ENCODE data around the gene DIP2A. TPM values are rescaled to one million over a fixed set of nuclear protein-coding genes. Genes with fewer than 3 reads are reported as not detected.

The DIP2A gene
- total and polyA plus RNA-seq, 2 of the 13 experiments (the other 11 are each of a cell fraction or from before 2014, with no cell fraction given) = 18.5 to 37.6 TPM

DNA sequence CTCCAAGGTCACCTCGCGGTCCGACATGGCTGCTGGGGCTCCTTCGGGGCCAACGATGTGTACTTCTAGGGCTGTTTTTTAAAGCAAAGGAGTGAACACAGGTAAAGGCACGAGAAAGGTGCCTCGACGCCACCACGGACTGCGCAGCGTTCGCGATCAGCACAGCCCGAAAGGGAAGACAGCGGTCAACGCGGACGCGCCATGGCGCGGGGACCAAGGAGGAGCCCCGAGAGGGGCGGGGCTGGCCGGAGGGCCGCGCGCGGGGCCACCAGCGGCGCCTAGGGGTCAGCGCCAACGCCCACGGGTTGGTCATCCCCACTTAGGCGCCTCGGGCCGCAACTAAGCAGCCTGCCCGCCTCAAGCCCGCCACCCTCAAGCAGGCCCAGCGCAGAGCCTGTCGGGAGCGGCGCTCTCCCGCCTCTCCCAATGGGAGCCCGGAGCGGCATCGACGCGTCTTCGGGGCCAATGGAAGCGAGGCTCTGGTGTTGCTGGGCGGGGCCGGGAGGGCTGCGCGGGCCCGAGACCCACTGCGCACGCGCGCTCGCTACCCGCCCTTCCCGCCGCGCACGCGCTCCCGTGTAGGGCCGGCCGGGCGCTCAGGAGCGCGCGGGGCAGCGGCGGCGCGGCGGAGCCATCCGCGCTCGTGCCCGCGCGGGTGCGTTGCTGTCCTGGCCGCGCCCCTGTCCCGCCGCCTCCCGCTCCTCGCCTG, at the start of gene DIP2A (continued):
- TF ChIP-seq, protein P1, sequence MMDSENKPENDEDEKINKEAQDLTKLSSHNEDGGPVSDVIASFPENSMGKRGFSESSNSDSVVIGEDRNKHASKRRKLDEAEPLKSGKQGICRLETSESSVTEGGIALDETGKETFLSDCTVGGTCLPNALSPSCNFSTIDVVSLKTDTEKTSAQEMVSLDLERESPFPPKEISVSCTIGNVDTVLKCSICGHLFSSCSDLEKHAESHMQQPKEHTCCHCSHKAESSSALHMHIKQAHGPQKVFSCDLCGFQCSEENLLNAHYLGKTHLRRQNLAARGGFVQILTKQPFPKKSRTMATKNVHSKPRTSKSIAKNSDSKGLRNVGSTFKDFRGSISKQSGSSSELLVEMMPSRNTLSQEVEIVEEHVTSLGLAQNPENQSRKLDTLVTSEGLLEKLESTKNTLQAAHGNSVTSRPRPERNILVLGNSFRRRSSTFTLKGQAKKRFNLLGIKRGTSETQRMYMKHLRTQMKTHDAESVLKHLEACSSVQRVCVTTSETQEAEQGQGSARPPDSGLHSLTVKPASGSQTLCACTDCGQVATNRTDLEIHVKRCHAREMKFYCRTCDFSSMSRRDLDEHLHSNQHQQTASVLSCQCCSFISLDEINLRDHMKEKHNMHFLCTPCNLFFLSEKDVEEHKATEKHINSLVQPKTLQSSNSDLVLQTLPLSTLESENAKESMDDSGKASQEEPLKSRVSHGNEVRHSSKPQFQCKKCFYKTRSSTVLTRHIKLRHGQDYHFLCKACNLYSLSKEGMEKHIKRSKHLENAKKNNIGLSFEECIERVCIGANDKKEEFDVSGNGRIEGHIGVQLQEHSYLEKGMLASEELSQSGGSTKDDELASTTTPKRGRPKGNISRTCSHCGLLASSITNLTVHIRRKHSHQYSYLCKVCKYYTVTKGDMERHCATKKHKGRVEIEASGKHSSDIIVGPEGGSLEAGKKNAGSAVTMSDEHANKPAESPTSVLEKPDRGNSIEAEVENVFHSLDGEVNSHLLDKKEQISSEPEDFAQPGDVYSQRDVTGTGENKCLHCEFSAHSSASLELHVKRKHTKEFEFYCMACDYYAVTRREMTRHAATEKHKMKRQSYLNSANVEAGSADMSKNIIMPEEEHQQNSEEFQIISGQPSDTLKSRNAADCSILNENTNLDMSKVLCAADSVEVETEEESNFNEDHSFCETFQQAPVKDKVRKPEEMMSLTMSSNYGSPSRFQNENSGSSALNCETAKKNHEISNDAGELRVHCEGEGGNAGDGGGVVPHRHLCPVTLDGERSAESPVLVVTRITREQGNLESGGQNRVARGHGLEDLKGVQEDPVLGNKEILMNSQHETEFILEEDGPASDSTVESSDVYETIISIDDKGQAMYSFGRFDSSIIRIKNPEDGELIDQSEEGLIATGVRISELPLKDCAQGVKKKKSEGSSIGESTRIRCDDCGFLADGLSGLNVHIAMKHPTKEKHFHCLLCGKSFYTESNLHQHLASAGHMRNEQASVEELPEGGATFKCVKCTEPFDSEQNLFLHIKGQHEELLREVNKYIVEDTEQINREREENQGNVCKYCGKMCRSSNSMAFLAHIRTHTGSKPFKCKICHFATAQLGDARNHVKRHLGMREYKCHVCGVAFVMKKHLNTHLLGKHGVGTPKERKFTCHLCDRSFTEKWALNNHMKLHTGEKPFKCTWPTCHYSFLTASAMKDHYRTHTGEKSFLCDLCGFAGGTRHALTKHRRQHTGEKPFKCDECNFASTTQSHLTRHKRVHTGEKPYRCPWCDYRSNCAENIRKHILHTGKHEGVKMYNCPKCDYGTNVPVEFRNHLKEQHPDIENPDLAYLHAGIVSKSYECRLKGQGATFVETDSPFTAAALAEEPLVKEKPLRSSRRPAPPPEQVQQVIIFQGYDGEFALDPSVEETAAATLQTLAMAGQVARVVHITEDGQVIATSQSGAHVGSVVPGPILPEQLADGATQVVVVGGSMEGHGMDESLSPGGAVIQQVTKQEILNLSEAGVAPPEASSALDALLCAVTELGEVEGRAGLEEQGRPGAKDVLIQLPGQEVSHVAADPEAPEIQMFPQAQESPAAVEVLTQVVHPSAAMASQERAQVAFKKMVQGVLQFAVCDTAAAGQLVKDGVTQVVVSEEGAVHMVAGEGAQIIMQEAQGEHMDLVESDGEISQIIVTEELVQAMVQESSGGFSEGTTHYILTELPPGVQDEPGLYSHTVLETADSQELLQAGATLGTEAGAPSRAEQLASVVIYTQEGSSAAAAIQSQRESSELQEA (CRISPR knock-in tag; IDR thresholded peaks at IDR 0.05; ENCODE audit: not compliant biosample characterization) = peak; percentile 34
- TF ChIP-seq, protein P2, sequence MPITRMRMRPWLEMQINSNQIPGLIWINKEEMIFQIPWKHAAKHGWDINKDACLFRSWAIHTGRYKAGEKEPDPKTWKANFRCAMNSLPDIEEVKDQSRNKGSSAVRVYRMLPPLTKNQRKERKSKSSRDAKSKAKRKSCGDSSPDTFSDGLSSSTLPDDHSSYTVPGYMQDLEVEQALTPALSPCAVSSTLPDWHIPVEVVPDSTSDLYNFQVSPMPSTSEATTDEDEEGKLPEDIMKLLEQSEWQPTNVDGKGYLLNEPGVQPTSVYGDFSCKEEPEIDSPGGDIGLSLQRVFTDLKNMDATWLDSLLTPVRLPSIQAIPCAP (CRISPR knock-in tag; IDR thresholded peaks at IDR 0.05; ENCODE audit: low read depth) = no peak
- TF ChIP-seq TARDBP (CRISPR knock-in tag; IDR thresholded peaks at IDR 0.05) (0 out of 2 replicates have a peak, but pooled peaks have one; percentile 55), ARHGAP35 (CRISPR knock-in tag; IDR thresholded peaks at IDR 0.05; ENCODE audit: borderline replicate concordance) (no peak), SP4 (CRISPR knock-in tag; IDR thresholded peaks at IDR 0.05) (peak; percentile 95), ZNF660 (CRISPR knock-in tag; IDR thresholded peaks at IDR 0.05; ENCODE audit: borderline replicate concordance, low read depth) (no peak), HNRNPH1 (optimal IDR thresholded peaks at IDR 0.05; ENCODE audit: low read depth, low read length) (no peak), ZNF317 (CRISPR knock-in tag; IDR thresholded peaks at IDR 0.05) (0 out of 2 replicates have a peak, but pooled peaks have one; percentile 68), NFKB2 (CRISPR knock-in tag; IDR thresholded peaks at IDR 0.05; ENCODE audit: borderline replicate concordance) (peak; percentile 74; the same call in 1 of the 2 replicates), RNF2 (conservative IDR thresholded peaks at IDR 0.05; ENCODE audit: low read depth) (peak; percentile 74), SMC3 (IDR thresholded peaks at IDR 0.05; ENCODE audit: low read length) (no peak), KDM4B (CRISPR knock-in tag; IDR thresholded peaks at IDR 0.05) (no peak)
- TF ChIP-seq, protein P3, sequence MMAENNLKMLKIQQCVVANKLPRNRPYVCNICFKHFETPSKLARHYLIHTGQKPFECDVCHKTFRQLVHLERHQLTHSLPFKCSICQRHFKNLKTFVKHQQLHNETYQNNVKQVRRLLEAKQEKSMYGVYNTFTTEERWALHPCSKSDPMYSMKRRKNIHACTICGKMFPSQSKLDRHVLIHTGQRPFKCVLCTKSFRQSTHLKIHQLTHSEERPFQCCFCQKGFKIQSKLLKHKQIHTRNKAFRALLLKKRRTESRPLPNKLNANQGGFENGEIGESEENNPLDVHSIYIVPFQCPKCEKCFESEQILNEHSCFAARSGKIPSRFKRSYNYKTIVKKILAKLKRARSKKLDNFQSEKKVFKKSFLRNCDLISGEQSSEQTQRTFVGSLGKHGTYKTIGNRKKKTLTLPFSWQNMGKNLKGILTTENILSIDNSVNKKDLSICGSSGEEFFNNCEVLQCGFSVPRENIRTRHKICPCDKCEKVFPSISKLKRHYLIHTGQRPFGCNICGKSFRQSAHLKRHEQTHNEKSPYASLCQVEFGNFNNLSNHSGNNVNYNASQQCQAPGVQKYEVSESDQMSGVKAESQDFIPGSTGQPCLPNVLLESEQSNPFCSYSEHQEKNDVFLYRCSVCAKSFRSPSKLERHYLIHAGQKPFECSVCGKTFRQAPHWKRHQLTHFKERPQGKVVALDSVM (CRISPR knock-in tag; IDR thresholded peaks at IDR 0.05) = peak; percentile 22; the same call in 1 of the 2 replicates

Measured in HepG2 (cell line).